HepG2 (cell line): ENCODE data around the gene SCYGR4. TPM values are rescaled to one million over a fixed set of nuclear protein-coding genes. Genes with fewer than 3 reads are reported as not detected.
A peak's percentile ranks its signal among the peaks of the same experiment; 100 is the strongest.

ENCODE experiments used
- ARNT ChIP-seq: fragments of 450-650 bp; IDR thresholded peaks from 2 replicates; pipeline ENCODE4 v1.6.1; 2017
- ATF3 ChIP-seq: sonication (generic); formaldehyde crosslinking; IDR thresholded peaks from 2 replicates; pipeline ENCODE4 v1.4.0; 2020; ENCODE audit warnings: missing genetic modification reagents
- DNMT1 ChIP-seq: sonication (generic); formaldehyde crosslinking; IDR thresholded peaks from 2 replicates; pipeline ENCODE4 v1.5.1; 2020; ENCODE audit warnings: mild to moderate bottlenecking, missing genetic modification reagents
- FOSL2 ChIP-seq: sonication (generic); formaldehyde crosslinking; IDR thresholded peaks from 2 replicates; pipeline ENCODE4 v1.4.0; 2020; ENCODE audit warnings: missing genetic modification reagents
- KDM1A ChIP-seq: IDR thresholded peaks from 2 replicates; pipeline ENCODE4 v1.6.1; 2016; ENCODE audit warnings: missing compliant biosample characterization
- PAXIP1 ChIP-seq: sonication (generic); formaldehyde crosslinking; conservative IDR thresholded peaks from 2 replicates; pipeline ENCODE4 v1.4.0; 2020; ENCODE audit warnings: mild to moderate bottlenecking, missing genetic modification reagents, moderate library complexity
- PHB2 ChIP-seq: fragments of 450-650 bp; IDR thresholded peaks from 2 replicates; pipeline ENCODE4 v1.6.1; 2018; ENCODE audit not compliant: partially characterized antibody
- PREB ChIP-seq: sonication (generic); formaldehyde crosslinking; IDR thresholded peaks from 2 replicates; pipeline ENCODE4 v1.4.0; 2020; ENCODE audit warnings: missing genetic modification reagents
- RARA ChIP-seq: IDR thresholded peaks from 2 replicates; pipeline ENCODE4 v1.6.1; 2016; ENCODE audit warnings: missing genetic modification reagents, missing compliant biosample characterization
- TCF7 ChIP-seq: sonication (generic); IDR thresholded peaks from 2 replicates; pipeline ENCODE4 v1.6.1; 2016; ENCODE audit warnings: antibody characterized with exemption, low read depth
- U2AF2 ChIP-seq: fragments of 200-400 bp; formaldehyde crosslinking; IDR thresholded peaks from 2 replicates; pipeline ENCODE4 v1.6.1; 2017; ENCODE audit warnings: low read depth, mild to moderate bottlenecking, low read length
- ZBTB34 ChIP-seq: sonication (generic); formaldehyde crosslinking; IDR thresholded peaks from 2 replicates; pipeline ENCODE4 v1.8.0; 2022; ENCODE audit warnings: mild to moderate bottlenecking, missing genetic modification reagents
- ZGPAT ChIP-seq: IDR thresholded peaks from 2 replicates; pipeline ENCODE4 v1.6.1; 2016; ENCODE audit warnings: mild to moderate bottlenecking
- ZHX1 ChIP-seq: sonication (generic); formaldehyde crosslinking; IDR thresholded peaks from 2 replicates; pipeline ENCODE4 v1.8.1; 2022; ENCODE audit warnings: low read depth, mild to moderate bottlenecking, missing genetic modification reagents
- ZNF264 ChIP-seq: sonication (generic); formaldehyde crosslinking; IDR thresholded peaks from 2 replicates; pipeline ENCODE4 v1.4.0; 2020; ENCODE audit warnings: missing genetic modification reagents
- ZNF460 ChIP-seq: sonication (generic); formaldehyde crosslinking; IDR thresholded peaks from 2 replicates; pipeline ENCODE4 v1.5.1; 2020; ENCODE audit warnings: missing genetic modification reagents, mild to moderate bottlenecking, borderline replicate concordance
- ZNF550 ChIP-seq: sonication (generic); formaldehyde crosslinking; IDR thresholded peaks from 2 replicates; pipeline ENCODE4 v1.4.0; 2020; ENCODE audit warnings: mild to moderate bottlenecking, missing genetic modification reagents, borderline replicate concordance
- ZNF672 ChIP-seq: sonication (generic); formaldehyde crosslinking; IDR thresholded peaks from 2 replicates; pipeline ENCODE4 v1.8.1; 2022; ENCODE audit warnings: missing genetic modification reagents
- ZNF761 ChIP-seq: sonication (generic); formaldehyde crosslinking; conservative IDR thresholded peaks from 2 replicates; pipeline ENCODE4 v1.4.0; 2020; ENCODE audit warnings: mild to moderate bottlenecking, missing genetic modification reagents
- ZNF766 ChIP-seq: sonication (generic); formaldehyde crosslinking; IDR thresholded peaks from 2 replicates; pipeline ENCODE4 v1.5.0; 2020; ENCODE audit warnings: missing genetic modification reagents, borderline replicate concordance
- ZNF841 ChIP-seq: sonication (generic); formaldehyde crosslinking; IDR thresholded peaks from 2 replicates; pipeline ENCODE4 v1.8.1; 2023; ENCODE audit warnings: missing genetic modification reagents, borderline replicate concordance
- polyA plus RNA-seq, 8 experiments: library from polyadenylated mRNA; depleted of rRNA in 3 of 8; stranded (reverse) in 7 of 8; unstranded in 1 of 8; fragments of >200 nt; fragmentation: Illumina TruSeq in 4 of 8; extraction: Trizol in 4 of 8; gene quantifications; 2 replicates each; pipeline versions ENCODE4 v1.2.1 to v1.2.3, GENCODE V29; 2011 to 2016; ENCODE audit warnings: low read depth in 4 of 8, missing spikeins in 1 of 8, mixed read lengths in 1 of 8; ENCODE audit not compliant: insufficient read depth in 1 of 8
- total RNA-seq, 5 experiments: library from RNA; depleted of rRNA; stranded (reverse); fragments of >200 nt; fragmentation: Illumina TruSeq; extraction: Trizol; gene quantifications; 2 replicates each; pipeline ENCODE4 v1.2.3, GENCODE V29; 2016; ENCODE audit warnings: low read depth in 1 of 5

SCYGR4 gene
- total and polyA plus RNA-seq, 2 of the 13 experiments (the other 11 are each of a cell fraction or from before 2014, with no cell fraction given), result not detected

GRCh38 chr2:227643990-227644551 lies 26.8 kb downstream of the SCYGR4 start (continued):
- peak; percentile 94 for TF ChIP-seq PAXIP1 (CRISPR knock-in tag)
- peak; percentile 79; the same call in 1 of the 2 replicates for TF ChIP-seq ZBTB34 (CRISPR knock-in tag)
- TF ChIP-seq KDM1A (CRISPR knock-in tag), result no peak
- TF ChIP-seq ZNF841 (CRISPR knock-in tag), result no peak
- no peak for TF ChIP-seq DNMT1
- TF ChIP-seq ZHX1 (CRISPR knock-in tag), result no peak
- TF ChIP-seq RARA (CRISPR knock-in tag), result peak; percentile 81
- no peak for TF ChIP-seq U2AF2
- TF ChIP-seq ZNF761 (CRISPR knock-in tag), result no peak
- no peak for TF ChIP-seq ZNF766 (CRISPR knock-in tag)
- no peak for TF ChIP-seq ZNF550 (CRISPR knock-in tag)
- TF ChIP-seq PREB (CRISPR knock-in tag), result no peak
- TF ChIP-seq ZNF264 (CRISPR knock-in tag), result no peak
- no peak for TF ChIP-seq ZNF460 (CRISPR knock-in tag)
- TF ChIP-seq ATF3 (CRISPR knock-in tag), result no peak
- no peak for TF ChIP-seq ZNF672 (CRISPR knock-in tag)
- TF ChIP-seq FOSL2, result peak; percentile 77; the same call in 1 of the 2 replicates
- TF ChIP-seq ARNT, result no peak
- TF ChIP-seq TCF7, result peak; percentile 99
- no peak for TF ChIP-seq PHB2
- TF ChIP-seq ZGPAT (CRISPR knock-in tag), result peak; percentile 89
